HG02852 (cell line): Measurements from ENCODE around the gene RBM20.

Experiments used
- ATAC-seq: cut with Tn5 transposase; IDR thresholded peaks from one replicate; pipeline ENCODE4 v1.9.1; 2021; ENCODE audit warnings: mild to moderate bottlenecking, moderate library complexity; ENCODE audit not compliant: unreplicated experiment

Gene RBM20

GRCh38 chr10:110885932-110886674 lies 242.0 kb downstream of the RBM20 start:
- no peak for ATAC-seq

GRCh38 chr10:110887560-110887959 lies 243.4 kb downstream of the RBM20 start:
- ATAC-seq, result no peak
